Activated naive CD4-positive, alpha-beta T cell treated with anti-CD3 and anti-CD28 coated beads for 36 hours (primary cell): Measurements from ENCODE around the gene SYTL4. TPM values are rescaled to one million over a fixed set of nuclear protein-coding genes. Genes with fewer than 3 reads are reported as not detected.

ENCODE experiments used
- CTCF ChIA-PET: fragments of 350-600 bp; sonication (Branson Sonifier 250); formaldehyde crosslinking; loops from one replicate; lab custom pipeline; 2021; ENCODE audit warnings: antibody characterized with exemption; lab: Charles Lee
- DNase-seq: peaks from one replicate; pipeline ENCODE4 v3.0.0-alpha.2; 2020
- H3K27ac Mint-ChIP-seq: one replicate; pipeline ENCODE4 v1.8.0; 2021; ENCODE audit warnings: mild to moderate bottlenecking, mixed read lengths
- H3K27me3 Mint-ChIP-seq: one replicate; pipeline ENCODE4 v1.8.0; 2021; ENCODE audit warnings: low read depth, mixed read lengths
- H3K36me3 Mint-ChIP-seq: one replicate; pipeline ENCODE4 v1.8.0; 2021; ENCODE audit warnings: low read depth, mixed read lengths
- H3K4me1 Mint-ChIP-seq: one replicate; pipeline ENCODE4 v1.8.0; 2021; ENCODE audit warnings: low read depth, mixed read lengths
- H3K4me3 Mint-ChIP-seq: one replicate; pipeline ENCODE4 v1.8.0; 2021; ENCODE audit warnings: mild to moderate bottlenecking, moderate library complexity, mixed read lengths
- H3K9me3 Mint-ChIP-seq: one replicate; pipeline ENCODE4 v1.8.0; 2021; ENCODE audit warnings: mixed read lengths
- intact Hi-C: fragments of 100-400 bp; cut with micrococcal nuclease; formaldehyde crosslinking; loops from one replicate; pipeline ENCODE4 v1.15.1; 2023
- total RNA-seq, 2 experiments: library from RNA; stranded (reverse); gene quantifications; one replicate each; pipeline ENCODE4 v1.2.3, GENCODE V29; 2021

Gene SYTL4
- total RNA-seq, 2 experiments from 2014 or later: not detected

- Mint-ChIP-seq H3K4me1 (no peaks in the 10 kb centered on the region), H3K27me3 (no peaks in the 10 kb centered on the region), H3K27ac (no peak overlapping the region), H3K9me3 (no peaks in the 10 kb centered on the region), H3K4me3 (no peak overlapping the region), H3K36me3 (no peaks in the 10 kb centered on the region)
- intact Hi-C loops: no loop called here
- DNase-seq: no peak
- CTCF ChIA-PET: no interaction called here
These were observed 88.7 kb downstream of the SYTL4 start for GRCh38 chrX:100643212-100643611.

GRCh38 chrX:100642290-100642689 is 89.6 kb downstream of the SYTL4 start:
- no peak for DNase-seq
- no peak overlapping the region for H3K27ac Mint-ChIP-seq
- H3K9me3 Mint-ChIP-seq: no peaks in the 10 kb centered on the region
- CTCF ChIA-PET: no interaction called here
- no peaks in the 10 kb centered on the region for H3K4me1 Mint-ChIP-seq
- H3K4me3 Mint-ChIP-seq: no peak overlapping the region
- no peaks in the 10 kb centered on the region for H3K27me3 Mint-ChIP-seq
- no peaks in the 10 kb centered on the region for H3K36me3 Mint-ChIP-seq
- intact Hi-C loops: no loop called here

GRCh38 chrX:100636321-100636991 is 95.5 kb downstream of the SYTL4 start, which contains the start of gene TSPAN6:
Gene TSPAN6 (minus strand): TSS chrX:100636806. CDS start chrX:100636694, 112 bp downstream.
- Mint-ChIP-seq H3K9me3 (no peaks in the 10 kb centered on the region), H3K27me3 (peaks cover 3% of the 10 kb centered on the region), H3K36me3 (no peaks in the 10 kb centered on the region), H3K4me1 (peaks cover 6% of the 10 kb centered on the region), H3K27ac (peak within 1 kb of the TSS; percentile 12), H3K4me3 (peak within 1 kb of the TSS; percentile 86)
- intact Hi-C loops: loop anchor here (1.0 to 10.0 kb wide), 4 partner anchors 10 to 192 kb away; no protein-coding TSS in a partner anchor
- DNase-seq: peak; percentile 84
- CTCF ChIA-PET: interaction anchor here (0.8 to 2.5 kb wide), 6 partner anchors 13 to 216 kb away, joined by 3 to 12 read pairs (median 4); no protein-coding TSS in a partner anchor

- no peak overlapping the region for H3K27ac Mint-ChIP-seq
- no peak for DNase-seq
- H3K4me1 Mint-ChIP-seq: peaks cover 6% of the 10 kb centered on the region
- H3K9me3 Mint-ChIP-seq: no peaks in the 10 kb centered on the region
- peaks cover 3% of the 10 kb centered on the region for H3K27me3 Mint-ChIP-seq
- intact Hi-C loops: loop anchor here (1.0 to 10.0 kb wide), 4 partner anchors 10 to 191 kb away; no protein-coding TSS in a partner anchor
- CTCF ChIA-PET: interaction anchor here (0.8 to 2.5 kb wide), 4 partner anchors 13 to 124 kb away, joined by 3 to 12 read pairs (median 6); no protein-coding TSS in a partner anchor
- H3K4me3 Mint-ChIP-seq: peak overlapping the region; percentile 86
- H3K36me3 Mint-ChIP-seq: no peaks in the 10 kb centered on the region
These were observed 96.0 kb downstream of the SYTL4 start for GRCh38 chrX:100635989-100636320.

- Mint-ChIP-seq H3K4me1 (peaks cover 6% of the 10 kb centered on the region), H3K4me3 (no peak overlapping the region), H3K36me3 (no peaks in the 10 kb centered on the region), H3K9me3 (no peaks in the 10 kb centered on the region), H3K27me3 (peaks cover 3% of the 10 kb centered on the region), H3K27ac (no peak overlapping the region)
- intact Hi-C loops: loop anchor here (10.0 kb wide), 1 partner anchor 190 kb away; no protein-coding TSS in a partner anchor
- CTCF ChIA-PET: interaction anchor here (1.0 kb wide), 1 partner anchor 123 kb away, joined by 3 read pairs; no protein-coding TSS in a partner anchor
- DNase-seq: no peak
These were observed 96.9 kb downstream of the SYTL4 start for GRCh38 chrX:100635040-100635439.

- intact Hi-C loops: loop anchor here (1.0 kb wide), 1 partner anchor 10 kb away; the partner anchor contains the start of gene TSPAN6
- DNase-seq: peak; percentile 21
- CTCF ChIA-PET: no interaction called here
These were observed 105.9 kb downstream of the SYTL4 start for GRCh38 chrX:100625985-100626491.

More at GRCh38 chrX:100625985-100626491, 105.9 kb downstream of the SYTL4 start:
- H3K9me3 Mint-ChIP-seq: no peaks in the 10 kb centered on the region
- H3K4me1 Mint-ChIP-seq: peaks cover 10% of the 10 kb centered on the region
- no peaks in the 10 kb centered on the region for H3K36me3 Mint-ChIP-seq
- no peak overlapping the region for H3K27ac Mint-ChIP-seq
- H3K27me3 Mint-ChIP-seq: no peaks in the 10 kb centered on the region
- no peak overlapping the region for H3K4me3 Mint-ChIP-seq

Other genes with a start within 250 kb of the SYTL4 start
- not detected for gene TNMD, start 147.2 kb downstream of the SYTL4 start, total RNA-seq
- under 1 TPM; 0.42 to 0.57 TPM for gene TSPAN6, start 95.3 kb downstream of the SYTL4 start, total RNA-seq
- not detected for gene SRPX2, start 87.9 kb downstream of the SYTL4 start, total RNA-seq
- gene CSTF2, start 88.3 kb upstream of the SYTL4 start, total RNA-seq: 10 to 100 TPM; 44.3 to 46.8 TPM
- not detected for gene NOX1, start 142.2 kb upstream of the SYTL4 start, total RNA-seq
- gene XKRX, start 196.8 kb upstream of the SYTL4 start, total RNA-seq: under 1 TPM; 0.64 to 0.72 TPM
- gene ARL13A, start 237.6 kb upstream of the SYTL4 start, total RNA-seq: not detected